Fibroblast of lung (primary cell): ENCODE data around the gene AFAP1L1. TPM values are rescaled to one million over a fixed set of nuclear protein-coding genes. Genes with fewer than 3 reads are reported as not detected.

Experiments used
- DNase-seq, 2 donors: peaks; one replicate each; pipeline versions ENCODE4 v3.0.0 to v3.0.0-alpha.2; 2010; ENCODE audit warnings: low read depth in 2 of 2
- H2AFZ ChIP-seq: 2 replicates; pipeline ENCODE4 v1.5.1; 2012; ENCODE audit warnings: low read length, control low read depth, inconsistent platforms
- H3K27ac ChIP-seq: 2 replicates; pipeline ENCODE4 v1.5.1; 2011; ENCODE audit warnings: low read length, control low read depth; ENCODE audit not compliant: insufficient read depth
- H3K27me3 ChIP-seq: 2 replicates; pipeline ENCODE4 v1.5.1; 2011; ENCODE audit warnings: mild to moderate bottlenecking, low read length; ENCODE audit not compliant: control insufficient read depth, insufficient read depth
- H3K36me3 ChIP-seq: 2 replicates; pipeline ENCODE4 v1.5.1; 2011; ENCODE audit warnings: low read length; ENCODE audit not compliant: control insufficient read depth, insufficient read depth
- H3K4me1 ChIP-seq: 2 replicates; pipeline ENCODE4 v1.5.1; 2011; ENCODE audit warnings: low read length; ENCODE audit not compliant: control insufficient read depth, insufficient read depth; ENCODE audit errors: extremely low read depth
- H3K4me2 ChIP-seq: 2 replicates; pipeline ENCODE4 v1.5.1; 2011; ENCODE audit warnings: low read length, control low read depth; ENCODE audit not compliant: insufficient read depth; ENCODE audit errors: extremely low read depth
- H3K4me3 ChIP-seq, 4 experiments: fragments of 200-600 bp in 1 of 4; sonication (generic) in 1 of 4; replicated peaks in 1 of 4; 2 replicates each; pipeline ENCODE4 v1.5.1; 2011 to 2016; ENCODE audit warnings: low read length in 4 of 4, low read depth in 3 of 4, mild to moderate bottlenecking in 3 of 4, control low read depth in 2 of 4, inconsistent platforms in 1 of 4, mixed read lengths in 1 of 4; ENCODE audit not compliant: insufficient read depth in 1 of 4; ENCODE audit errors: control extremely low read depth in 1 of 4
- H3K79me2 ChIP-seq: 2 replicates; pipeline ENCODE4 v1.5.1; 2012; ENCODE audit warnings: mild to moderate bottlenecking, low read length, inconsistent platforms; ENCODE audit not compliant: control insufficient read depth, insufficient read depth
- H3K9ac ChIP-seq: 2 replicates; pipeline ENCODE4 v1.5.1; 2011; ENCODE audit warnings: mild to moderate bottlenecking, low read length, control low read depth; ENCODE audit not compliant: insufficient read depth
- H3K9me3 ChIP-seq: 2 replicates; pipeline ENCODE4 v1.5.1; 2012; ENCODE audit warnings: low read depth, low read length; ENCODE audit not compliant: control insufficient read depth, insufficient read depth
- H4K20me1 ChIP-seq: 2 replicates; pipeline ENCODE4 v1.5.1; 2011; ENCODE audit warnings: low read length; ENCODE audit not compliant: control insufficient read depth, insufficient read depth; ENCODE audit errors: extremely low read depth
- EZH2 ChIP-seq: IDR thresholded peaks from 2 replicates; pipeline ENCODE4 v1.5.1; 2012; ENCODE audit warnings: low read length, control low read depth, mild to moderate bottlenecking; ENCODE audit errors: missing control alignments
- polyA plus RNA-seq, 2 donors: library from polyadenylated mRNA; depleted of rRNA in 1 of 2; stranded (reverse) in 1 of 2; unstranded in 1 of 2; fragments of >200 nt; gene quantifications; 2 replicates each; pipeline ENCODE4 v1.2.1, GENCODE V29; 2011 to 2012; ENCODE audit warnings: missing spikeins in 1 of 2
- total RNA-seq: library from RNA; depleted of rRNA; stranded (reverse); fragments of >200 nt; gene quantifications from 2 replicates; pipeline ENCODE4 v1.2.1, GENCODE V29; 2014
- TF ChIP-seq, protein P1 (sequence below), 2 donors: IDR thresholded peaks in 1 of 2; conservative IDR thresholded peaks in 1 of 2; 1 replicate in 1 of 2; 2 replicates in 1 of 2; pipeline ENCODE4 v1.5.1; 2011 to 2012; ENCODE audit warnings: low read length in 2 of 2, control low read depth in 1 of 2, inconsistent platforms in 1 of 2, low read depth in 1 of 2, mild to moderate bottlenecking in 1 of 2

The AFAP1L1 gene
- total and polyA plus RNA-seq, 2 donors (not counting 1 experiment from before 2014, with no cell fraction given), result 3.0 to 7.1 TPM

DNA sequence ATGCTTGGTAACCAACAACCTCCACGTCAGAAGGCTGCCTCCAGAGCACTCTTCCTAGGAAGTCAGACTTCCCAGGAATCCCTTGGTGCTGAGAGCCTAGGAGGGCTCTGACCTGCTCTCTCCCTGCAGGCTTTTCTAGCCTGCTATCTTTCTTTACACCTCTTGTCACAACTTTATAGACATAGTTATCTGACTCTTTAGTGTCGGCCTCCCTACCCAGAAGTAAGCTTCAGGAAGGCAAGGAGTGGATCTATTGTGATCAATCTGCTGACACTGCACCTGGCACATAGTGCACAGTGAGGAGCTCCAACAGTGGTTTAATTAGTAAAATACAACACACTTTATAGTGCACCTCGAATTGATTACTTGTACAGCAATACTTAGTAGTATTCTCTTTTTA, 2.3 kb downstream of the AFAP1L1 start:
- H3K27me3 ChIP-seq, result no peaks in the 10 kb centered on the region
- H3K36me3 ChIP-seq, result no peaks in the 10 kb centered on the region
- no peak overlapping the region for H3K9ac ChIP-seq
- H3K79me2 ChIP-seq, result no peaks in the 10 kb centered on the region
- no peak overlapping the region for H2AFZ ChIP-seq
- H4K20me1 ChIP-seq, result no peaks in the 10 kb centered on the region
- TF ChIP-seq, protein P1, sequence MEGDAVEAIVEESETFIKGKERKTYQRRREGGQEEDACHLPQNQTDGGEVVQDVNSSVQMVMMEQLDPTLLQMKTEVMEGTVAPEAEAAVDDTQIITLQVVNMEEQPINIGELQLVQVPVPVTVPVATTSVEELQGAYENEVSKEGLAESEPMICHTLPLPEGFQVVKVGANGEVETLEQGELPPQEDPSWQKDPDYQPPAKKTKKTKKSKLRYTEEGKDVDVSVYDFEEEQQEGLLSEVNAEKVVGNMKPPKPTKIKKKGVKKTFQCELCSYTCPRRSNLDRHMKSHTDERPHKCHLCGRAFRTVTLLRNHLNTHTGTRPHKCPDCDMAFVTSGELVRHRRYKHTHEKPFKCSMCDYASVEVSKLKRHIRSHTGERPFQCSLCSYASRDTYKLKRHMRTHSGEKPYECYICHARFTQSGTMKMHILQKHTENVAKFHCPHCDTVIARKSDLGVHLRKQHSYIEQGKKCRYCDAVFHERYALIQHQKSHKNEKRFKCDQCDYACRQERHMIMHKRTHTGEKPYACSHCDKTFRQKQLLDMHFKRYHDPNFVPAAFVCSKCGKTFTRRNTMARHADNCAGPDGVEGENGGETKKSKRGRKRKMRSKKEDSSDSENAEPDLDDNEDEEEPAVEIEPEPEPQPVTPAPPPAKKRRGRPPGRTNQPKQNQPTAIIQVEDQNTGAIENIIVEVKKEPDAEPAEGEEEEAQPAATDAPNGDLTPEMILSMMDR (conservative IDR thresholded peaks at IDR 0.05 in 1 of 2, IDR thresholded peaks at IDR 0.05 in 1 of 2; ENCODE audit: low read depth in 1 of 2, low read length in 2 of 2), result no peak
- TF ChIP-seq EZH2, result no peak
- peaks cover 5% of the 10 kb centered on the region for H3K4me1 ChIP-seq
- DNase-seq, result no peak
- H3K9me3 ChIP-seq, result no peaks in the 10 kb centered on the region
- no peak overlapping the region for H3K27ac ChIP-seq
- no peak overlapping the region for H3K4me3 ChIP-seq
- no peak overlapping the region for H3K4me2 ChIP-seq

DNA sequence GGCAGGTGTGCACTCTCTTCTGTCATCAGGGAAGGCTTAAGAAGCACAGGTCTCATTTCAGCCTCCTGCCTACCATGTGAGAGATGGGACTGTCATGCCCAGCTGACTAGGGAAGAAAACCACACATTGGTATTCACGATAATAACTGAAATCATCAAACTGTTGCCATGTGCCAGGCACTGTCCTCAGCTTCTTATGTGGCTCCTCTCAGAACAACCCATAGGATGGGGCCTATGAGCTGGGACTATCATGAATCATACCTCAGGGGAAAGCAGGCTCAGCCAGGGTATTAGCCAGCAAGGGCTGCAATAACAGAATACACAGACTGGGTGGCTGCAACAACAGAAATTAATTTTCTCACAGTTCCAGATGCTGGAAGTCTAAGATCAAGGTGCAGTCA, 3.3 kb downstream of the AFAP1L1 start:
- H4K20me1 ChIP-seq, result no peaks in the 10 kb centered on the region
- TF ChIP-seq EZH2, result no peak
- TF ChIP-seq, protein P1 (conservative IDR thresholded peaks at IDR 0.05 in 1 of 2, IDR thresholded peaks at IDR 0.05 in 1 of 2; ENCODE audit: low read depth in 1 of 2, low read length in 2 of 2), result no peak
- no peak overlapping the region for H2AFZ ChIP-seq
- no peak overlapping the region for H3K4me2 ChIP-seq
- H3K9me3 ChIP-seq, result no peaks in the 10 kb centered on the region
- DNase-seq, result peak in 1 of 2 donors; percentile 5
- no peaks in the 10 kb centered on the region for H3K79me2 ChIP-seq
- no peak overlapping the region for H3K27ac ChIP-seq
- no peaks in the 10 kb centered on the region for H3K36me3 ChIP-seq
- H3K9ac ChIP-seq, result no peak overlapping the region
- H3K4me3 ChIP-seq, result no peak overlapping the region
- H3K27me3 ChIP-seq, result no peaks in the 10 kb centered on the region
- peaks cover 5% of the 10 kb centered on the region for H3K4me1 ChIP-seq

DNA sequence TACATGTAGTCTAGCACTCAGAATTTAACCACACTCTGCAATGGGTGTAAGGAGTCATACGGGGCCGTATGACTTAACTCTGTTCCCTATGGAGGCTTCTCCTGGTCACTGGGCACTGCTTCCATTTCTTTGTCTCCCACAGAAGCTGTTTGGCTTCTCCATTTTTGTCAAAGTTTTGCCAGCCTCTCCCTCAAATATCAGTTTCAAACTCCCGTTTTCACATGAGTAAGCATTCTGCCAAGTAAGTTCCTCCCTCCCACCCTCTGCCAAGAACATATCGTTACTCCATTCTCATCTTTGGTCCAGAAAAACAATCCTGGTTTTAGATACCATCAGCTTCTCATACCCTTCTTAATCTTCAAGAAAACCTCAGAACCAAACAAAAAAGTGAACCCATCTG, 6.1 kb downstream of the AFAP1L1 start:
- Histone ChIP-seq H3K4me3 (no peak overlapping the region), H2AFZ (no peak overlapping the region), H3K9me3 (no peaks in the 10 kb centered on the region), H3K27ac (no peak overlapping the region), H4K20me1 (no peaks in the 10 kb centered on the region), H3K27me3 (no peaks in the 10 kb centered on the region), H3K4me1 (peaks cover 2% of the 10 kb centered on the region), H3K36me3 (no peaks in the 10 kb centered on the region), H3K79me2 (no peaks in the 10 kb centered on the region), H3K4me2 (no peak overlapping the region), H3K9ac (no peak overlapping the region)
- no peak for TF ChIP-seq EZH2
- TF ChIP-seq, protein P1 (conservative IDR thresholded peaks at IDR 0.05 in 1 of 2, IDR thresholded peaks at IDR 0.05 in 1 of 2; ENCODE audit: low read depth in 1 of 2, low read length in 2 of 2), result no peak
- peak in 1 of 2 donors; percentile 38 for DNase-seq
